ENCODE results near the gene FBXW12. TPM values are rescaled to one million over a fixed set of nuclear protein-coding genes. Genes with fewer than 3 reads are reported as not detected.
A peak's percentile ranks its signal among the peaks of the same experiment; 100 is the strongest.

FBXW12 gene
- total and polyA plus RNA-seq, 10 donors = 0.33 to 0.42 TPM; not detected in 8

- Histone ChIP-seq H3K9me3 (no peaks in the 10 kb centered on the region), H3K27ac (peak overlapping the region in 6 of 8 donors; percentile 43 to 63 (median 56)), H3K27me3 (replicated peaks in 1 of 7) (no peaks in the 10 kb centered on the region), H3K4me1 (peaks cover 0 to 50% (median 17%) of the 10 kb centered on the region in 6 donors), H3K4me3 (no peak overlapping the region), H3K36me3 (peaks cover 0 to 20% (median 0%) of the 10 kb centered on the region in 6 donors)
- TF ChIP-seq CTCF (IDR thresholded peaks at IDR 0.05 in 8 of 11, conservative IDR thresholded peaks at IDR 0.05 in 3 of 11) (no peak), POLR2AphosphoS5 (IDR thresholded peaks at IDR 0.05) (peak; percentile 20 to 44 (median 25)), POLR2A (IDR thresholded peaks at IDR 0.05) (no peak)
- DNase-seq = no peak
- 66 to 78% (median 77%) methylated on average over 7 to 8 of the region's 8 CpGs for WGBS, 5 donors
- intact Hi-C loops (cut with DNase I; ENCODE audit: low total_unique reads) = no loop called here
Observed at GRCh38 chr3:48402281-48402732, 30.3 kb downstream of the FBXW12 start.

- Histone ChIP-seq H3K36me3 (peaks cover 0 to 20% (median 0%) of the 10 kb centered on the region in 6 donors), H3K27me3 (replicated peaks in 1 of 7) (no peaks in the 10 kb centered on the region), H3K4me1 (peaks cover 0 to 45% (median 16%) of the 10 kb centered on the region in 6 donors), H3K4me3 (no peak overlapping the region), H3K9me3 (no peaks in the 10 kb centered on the region), H3K27ac (peak overlapping the region in 6 of 8 donors; percentile 43 to 63 (median 56))
- TF ChIP-seq POLR2A (IDR thresholded peaks at IDR 0.05) (no peak), CTCF (IDR thresholded peaks at IDR 0.05 in 8 of 11, conservative IDR thresholded peaks at IDR 0.05 in 3 of 11) (no peak), POLR2AphosphoS5 (IDR thresholded peaks at IDR 0.05) (no peak)
- 53 to 78% (median 65%) methylated on average over 2 to 3 of the region's 3 CpGs for whole genome bisulfite sequencing, 5 donors
- intact Hi-C loops (cut with DNase I; ENCODE audit: low total_unique reads) = no loop called here
- DNase-seq = no peak
Observed at GRCh38 chr3:48402907-48403306, 30.9 kb downstream of the FBXW12 start.

- peaks cover 0 to 25% (median 0%) of the 10 kb centered on the region in 6 donors for H3K36me3 ChIP-seq
- TF ChIP-seq POLR2AphosphoS5 (IDR thresholded peaks at IDR 0.05) = peak; percentile 42 to 71 (median 63)
- TF ChIP-seq POLR2A (IDR thresholded peaks at IDR 0.05) = no peak
- H3K27ac ChIP-seq = peak overlapping the region in 7 of 8 donors; percentile 22 to 63 (median 55)
- H3K4me3 ChIP-seq = no peak overlapping the region
- intact Hi-C loops (cut with DNase I; ENCODE audit: low total_unique reads) = no loop called here
- peak; percentile 77 for DNase-seq
- 71 to 84% (median 77%) methylated on average over 13 to 15 of the region's 15 CpGs for WGBS, 5 donors
- peaks cover 0 to 40% (median 16%) of the 10 kb centered on the region in 6 donors for H3K4me1 ChIP-seq
- H3K27me3 ChIP-seq (replicated peaks in 1 of 7) = no peaks in the 10 kb centered on the region
- no peaks in the 10 kb centered on the region for H3K9me3 ChIP-seq
Observed at GRCh38 chr3:48403533-48404439, 31.8 kb downstream of the FBXW12 start.

GRCh38 chr3:48404440-48405342 is 32.7 kb downstream of the FBXW12 start:
- intact Hi-C loops (cut with DNase I; ENCODE audit: low total_unique reads) = no loop called here

More at GRCh38 chr3:48404440-48405342, 32.7 kb downstream of the FBXW12 start:
- Histone ChIP-seq H3K9me3 (no peaks in the 10 kb centered on the region), H3K4me1 (peaks cover 0 to 40% (median 16%) of the 10 kb centered on the region in 6 donors), H3K27ac (peak overlapping the region in 7 of 8 donors; percentile 22 to 63 (median 55)), H3K4me3 (no peak overlapping the region), H3K36me3 (peaks cover 0 to 34% (median 0%) of the 10 kb centered on the region in 6 donors), H3K27me3 (replicated peaks in 1 of 7) (no peaks in the 10 kb centered on the region)
- TF ChIP-seq POLR2AphosphoS5 (IDR thresholded peaks at IDR 0.05) = no peak
- TF ChIP-seq POLR2A (IDR thresholded peaks at IDR 0.05) = no peak
- no peak for TF ChIP-seq CTCF (IDR thresholded peaks at IDR 0.05 in 8 of 11, conservative IDR thresholded peaks at IDR 0.05 in 3 of 11)
- WGBS, 5 donors = 62 to 80% (median 68%) methylated on average over 18 to 21 of the region's 21 CpGs
- no peak for DNase-seq
